Left kidney (tissue), 1 donor: ENCODE results near the gene ARSJ. TPM values are rescaled to one million over a fixed set of nuclear protein-coding genes. Genes with fewer than 3 reads are reported as not detected.

Experiments
- polyA plus RNA-seq: library from polyadenylated mRNA; unstranded; fragments of 120-200 nt; gene quantifications from one replicate; pipeline ENCODE4 v1.2.1, GENCODE V29; 2013; ENCODE audit not compliant: insufficient read length

Gene ARSJ
- polyA plus RNA-seq, 1 donor: 18.1 TPM

Other genes starting within 250 kb of the ARSJ start
- 89.0 TPM for gene CAMK2D, start 217.9 kb downstream of the ARSJ start, polyA plus RNA-seq